Left hindlimb (tissue), 1 donor: ENCODE results near the gene CYB561D1.

ENCODE experiments used
- DNase-seq: peaks from one replicate; pipeline ENCODE4 v3.0.0-alpha.2; 2018

Gene CYB561D1

DNA sequence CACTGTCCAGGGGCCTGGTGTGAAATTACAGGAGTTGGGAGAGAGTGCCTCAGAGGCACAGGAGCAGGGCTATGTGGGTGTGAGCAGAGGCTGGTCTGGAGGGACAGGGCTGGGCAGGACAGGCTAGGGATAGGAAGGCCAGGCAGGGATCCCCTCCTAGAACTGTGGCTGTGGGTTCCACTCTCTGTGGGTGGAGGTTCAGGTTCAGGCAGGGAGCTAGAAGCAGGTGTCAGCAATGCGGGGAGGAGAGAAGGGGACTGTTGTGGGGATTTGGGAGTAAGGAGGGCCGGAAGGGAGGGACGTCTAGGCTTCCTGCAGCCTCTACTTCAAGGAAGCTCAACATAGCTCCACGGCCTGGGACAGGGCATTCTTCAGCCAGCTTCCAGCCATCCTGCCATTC is 37.5 kb downstream of the CYB561D1 start:
- DNase-seq = no peak

GRCh38 chr1:109531826-109532364 is 38.0 kb downstream of the CYB561D1 start:
- DNase-seq = no peak

DNA sequence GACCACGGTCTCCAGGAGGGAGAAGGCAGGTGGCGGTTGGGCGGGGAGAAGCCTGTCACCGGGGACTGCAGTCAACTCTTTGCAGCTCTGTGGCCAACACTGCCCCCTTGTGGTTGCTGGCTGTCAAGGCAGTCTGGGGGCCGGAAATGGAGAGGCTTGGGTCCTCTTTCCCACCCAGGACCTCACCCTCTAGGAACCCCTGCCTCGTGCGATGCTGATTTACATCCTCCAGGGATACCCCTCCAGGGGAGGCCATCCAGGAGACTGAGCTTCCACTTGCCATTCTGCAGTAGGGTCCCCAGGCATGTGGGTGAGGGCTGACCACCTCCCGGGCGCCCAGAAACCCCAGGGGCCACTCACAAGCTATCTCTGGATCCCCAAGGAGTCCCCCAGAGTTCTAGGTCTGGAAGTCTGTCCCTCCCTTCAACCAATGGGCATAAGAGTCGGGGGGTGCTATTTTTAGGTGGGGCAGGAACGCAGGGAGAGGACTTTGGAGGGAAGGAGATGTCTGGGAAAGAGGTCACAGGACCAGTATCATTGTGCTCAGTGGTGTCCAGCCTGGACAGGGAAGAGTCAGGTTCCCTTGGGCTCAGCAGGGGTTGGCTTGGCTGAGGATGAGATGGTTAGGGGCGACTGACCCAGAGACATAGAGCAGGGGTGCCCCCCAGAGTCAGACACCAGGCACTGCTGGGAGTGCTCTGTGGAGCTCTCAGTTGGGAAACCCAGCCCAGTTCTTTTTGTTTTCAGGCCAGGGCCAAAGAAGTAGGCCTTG is 38.7 kb downstream of the CYB561D1 start:
- DNase-seq = peak; percentile 85

DNA sequence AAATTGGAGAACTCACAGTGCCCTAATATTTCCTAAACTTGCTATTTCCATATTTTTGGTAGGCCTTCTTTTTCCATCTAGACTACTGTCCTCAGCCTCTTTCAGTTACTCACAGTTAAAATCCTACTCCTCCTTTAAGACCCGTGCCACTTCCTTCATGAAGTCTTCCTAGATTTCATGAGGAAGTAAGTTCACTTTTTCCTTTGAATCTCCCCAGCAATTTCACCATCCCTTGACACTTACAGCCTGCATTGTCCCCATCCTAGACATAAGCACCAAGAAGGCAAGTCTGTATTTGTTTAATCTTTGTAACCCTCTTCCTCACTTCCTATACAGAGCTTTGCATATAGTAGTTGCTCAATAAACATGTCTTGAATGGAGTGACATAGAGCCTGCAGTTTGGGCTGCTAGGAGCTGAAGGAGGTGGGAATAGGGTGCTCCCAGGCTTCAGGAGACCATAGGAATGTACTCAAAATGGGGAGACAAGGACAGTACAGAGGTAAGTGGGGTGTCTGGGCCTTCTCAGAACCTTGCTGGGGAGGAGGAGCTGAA is 40.5 kb downstream of the CYB561D1 start:
- no peak for DNase-seq

GRCh38 chr1:109535481-109535880 is 41.6 kb downstream of the CYB561D1 start:
- no peak for DNase-seq

GRCh38 chr1:109535971-109536491 is 42.1 kb downstream of the CYB561D1 start:
- no peak for DNase-seq

GRCh38 chr1:109537450-109538178 is 43.7 kb downstream of the CYB561D1 start:
- no peak for DNase-seq

- no peak for DNase-seq
These were observed 45.1 kb downstream of the CYB561D1 start for GRCh38 chr1:109538827-109539555.

DNA sequence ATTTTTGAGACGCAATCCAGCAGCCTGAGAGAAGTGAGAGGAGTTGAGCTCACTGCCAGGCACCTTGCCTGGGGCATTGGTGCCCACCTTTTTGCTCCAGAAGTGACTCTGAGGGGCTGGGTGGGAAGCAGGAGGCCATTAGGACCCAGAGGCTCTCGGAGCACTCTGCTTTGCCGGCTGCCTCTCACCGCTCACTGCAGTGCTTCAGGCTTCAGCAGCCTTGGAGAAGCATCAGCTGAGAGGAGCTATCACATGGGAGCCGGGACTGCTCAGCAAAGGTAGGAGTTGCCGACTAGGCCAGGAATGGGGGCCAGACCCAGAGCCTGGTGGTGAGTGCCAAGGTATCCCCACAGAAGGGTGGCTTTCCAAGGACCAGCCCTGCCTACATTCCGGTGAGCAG is 45.8 kb downstream of the CYB561D1 start, which contains the start of gene GPR61:
Gene GPR61 (plus strand): TSS at position 197 of the 400 bp plus-strand sequence. CDS start 3,151 bp downstream, outside the sequence.
- no peak for DNase-seq

- DNase-seq = no peak
These were observed 47.2 kb downstream of the CYB561D1 start for GRCh38 chr1:109541102-109541501.

GRCh38 chr1:109542657-109543056 is 48.8 kb downstream of the CYB561D1 start:
- DNase-seq = no peak

DNA sequence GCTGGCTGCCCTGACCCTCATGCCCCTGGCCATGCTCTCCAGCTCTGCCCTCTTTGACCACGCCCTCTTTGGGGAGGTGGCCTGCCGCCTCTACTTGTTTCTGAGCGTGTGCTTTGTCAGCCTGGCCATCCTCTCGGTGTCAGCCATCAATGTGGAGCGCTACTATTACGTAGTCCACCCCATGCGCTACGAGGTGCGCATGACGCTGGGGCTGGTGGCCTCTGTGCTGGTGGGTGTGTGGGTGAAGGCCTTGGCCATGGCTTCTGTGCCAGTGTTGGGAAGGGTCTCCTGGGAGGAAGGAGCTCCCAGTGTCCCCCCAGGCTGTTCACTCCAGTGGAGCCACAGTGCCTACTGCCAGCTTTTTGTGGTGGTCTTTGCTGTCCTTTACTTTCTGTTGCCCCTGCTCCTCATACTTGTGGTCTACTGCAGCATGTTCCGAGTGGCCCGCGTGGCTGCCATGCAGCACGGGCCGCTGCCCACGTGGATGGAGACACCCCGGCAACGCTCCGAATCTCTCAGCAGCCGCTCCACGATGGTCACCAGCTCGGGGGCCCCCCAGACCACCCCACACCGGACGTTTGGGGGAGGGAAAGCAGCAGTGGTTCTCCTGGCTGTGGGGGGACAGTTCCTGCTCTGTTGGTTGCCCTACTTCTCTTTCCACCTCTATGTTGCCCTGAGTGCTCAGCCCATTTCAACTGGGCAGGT is 49.5 kb downstream of the CYB561D1 start:
- DNase-seq = peak; percentile 21

DNA sequence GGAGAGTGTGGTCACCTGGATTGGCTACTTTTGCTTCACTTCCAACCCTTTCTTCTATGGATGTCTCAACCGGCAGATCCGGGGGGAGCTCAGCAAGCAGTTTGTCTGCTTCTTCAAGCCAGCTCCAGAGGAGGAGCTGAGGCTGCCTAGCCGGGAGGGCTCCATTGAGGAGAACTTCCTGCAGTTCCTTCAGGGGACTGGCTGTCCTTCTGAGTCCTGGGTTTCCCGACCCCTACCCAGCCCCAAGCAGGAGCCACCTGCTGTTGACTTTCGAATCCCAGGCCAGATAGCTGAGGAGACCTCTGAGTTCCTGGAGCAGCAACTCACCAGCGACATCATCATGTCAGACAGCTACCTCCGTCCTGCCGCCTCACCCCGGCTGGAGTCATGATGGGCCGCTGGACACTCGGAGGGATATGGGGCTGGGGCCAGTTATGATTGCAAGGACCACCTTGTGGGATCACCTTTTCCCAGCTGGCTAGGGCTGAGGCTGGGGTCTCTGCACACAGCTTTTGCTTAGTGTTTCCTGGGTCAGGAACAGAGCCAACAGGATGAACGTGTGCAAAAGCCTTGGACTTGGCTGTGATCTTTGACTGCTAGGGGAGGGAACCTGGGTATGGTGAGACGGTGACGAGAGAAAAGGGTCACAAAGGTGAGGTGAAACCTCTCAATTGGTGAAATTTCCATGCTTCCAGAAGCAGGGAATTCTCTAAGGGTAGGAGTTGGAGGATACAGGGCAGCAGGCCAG is 50.3 kb downstream of the CYB561D1 start:
- peak; percentile 34 for DNase-seq

DNA sequence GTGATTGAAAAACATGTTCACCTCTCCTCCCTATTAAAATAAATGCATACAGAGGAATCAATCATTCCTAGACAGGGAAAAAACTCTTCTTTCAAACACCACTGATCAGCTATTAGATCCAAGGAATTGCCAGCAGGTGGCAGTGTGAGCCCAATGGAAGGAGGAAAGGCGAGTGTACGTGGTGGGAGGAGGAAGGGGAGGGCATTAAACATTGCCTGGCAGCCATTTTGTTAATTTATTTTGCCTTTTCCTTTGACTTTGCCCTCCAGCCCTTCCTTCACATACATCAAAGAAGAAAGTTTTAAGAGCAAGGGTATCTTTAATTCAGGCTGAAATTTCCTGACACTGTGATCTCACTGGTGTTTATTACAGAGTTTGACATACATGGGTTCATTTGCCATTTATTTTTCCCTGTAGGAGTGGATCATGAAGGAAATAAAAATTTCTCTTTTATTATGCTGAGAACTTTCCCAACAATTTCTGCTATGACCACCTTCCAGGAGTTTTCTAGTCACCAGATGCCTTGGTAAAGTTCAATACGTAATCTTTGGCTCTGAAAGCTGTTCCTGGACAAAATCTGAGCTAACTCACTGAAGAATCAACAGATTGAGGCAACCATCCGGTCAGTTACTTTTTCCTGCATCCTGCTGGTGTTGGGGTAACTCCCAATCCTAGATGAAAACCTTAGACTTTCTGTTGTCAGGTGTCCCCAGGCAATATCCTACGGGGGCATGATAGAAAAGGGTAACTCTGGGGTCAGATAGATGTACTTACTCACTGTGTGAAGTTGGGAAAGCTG is 52.6 kb downstream of the CYB561D1 start:
- DNase-seq = peak; percentile 89

GRCh38 chr1:109547463-109548320 is 53.8 kb downstream of the CYB561D1 start:
- peak; percentile 33 for DNase-seq

DNA sequence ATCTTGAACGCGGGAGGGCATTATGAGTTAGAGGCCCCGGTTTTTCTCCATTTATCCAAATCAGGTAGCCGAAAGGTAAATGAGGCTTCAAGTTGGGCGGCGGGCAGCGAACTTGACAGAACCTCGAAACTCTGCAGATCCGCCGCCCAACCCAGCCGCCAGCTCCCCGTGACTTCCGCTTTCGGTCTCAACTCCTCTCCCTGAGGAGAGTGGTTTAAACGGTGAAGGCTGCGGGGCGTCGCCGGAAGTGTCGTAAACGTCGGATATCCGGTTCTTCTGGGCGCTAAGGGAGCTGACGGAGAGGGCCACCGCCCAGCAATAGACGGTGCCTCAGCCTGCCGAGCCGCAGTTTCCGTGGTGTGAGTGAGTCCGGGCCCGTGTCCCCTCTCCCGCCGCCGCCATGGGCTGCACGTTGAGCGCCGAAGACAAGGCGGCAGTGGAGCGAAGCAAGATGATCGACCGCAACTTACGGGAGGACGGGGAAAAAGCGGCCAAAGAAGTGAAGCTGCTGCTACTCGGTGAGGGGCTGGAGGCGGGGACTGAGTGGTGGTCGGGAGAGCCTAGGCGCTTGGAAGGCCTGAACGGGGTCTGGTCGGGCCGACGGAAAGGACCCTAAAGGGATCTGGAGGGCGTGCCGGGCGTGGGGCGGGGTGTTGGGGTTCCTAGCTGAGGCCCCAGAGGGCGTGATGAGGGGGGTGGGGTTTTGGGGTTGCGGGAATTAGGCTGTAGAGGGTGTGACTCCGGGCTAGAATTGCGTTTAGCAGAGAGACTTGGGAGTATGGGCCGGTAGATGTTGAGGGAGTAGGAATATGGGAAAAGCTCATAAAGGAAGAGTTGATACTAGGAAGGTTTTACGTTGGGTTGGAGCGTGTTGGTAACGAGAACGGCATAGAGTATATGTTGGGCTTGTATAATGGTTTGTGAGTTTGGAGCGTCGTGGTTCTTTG is 54.7 kb downstream of the CYB561D1 start, which contains the start of gene GNAI3:
Gene GNAI3 (plus strand): TSS at position 295 of the 947 bp plus-strand sequence. CDS start 106 bp downstream, at position 401.
- peak; percentile 97 for DNase-seq
